HG03460 (cell line): ENCODE results near the gene SYT7.
"Not testable (repeated sequence)": the region's sequence is repeated elsewhere in the genome, so short reads cannot be mapped to it uniquely, and the experiment has no call there.

Experiments
- ATAC-seq: cut with Tn5 transposase; IDR thresholded peaks from one replicate; pipeline ENCODE4 v1.9.1; 2021; ENCODE audit not compliant: unreplicated experiment

Gene SYT7

DNA sequence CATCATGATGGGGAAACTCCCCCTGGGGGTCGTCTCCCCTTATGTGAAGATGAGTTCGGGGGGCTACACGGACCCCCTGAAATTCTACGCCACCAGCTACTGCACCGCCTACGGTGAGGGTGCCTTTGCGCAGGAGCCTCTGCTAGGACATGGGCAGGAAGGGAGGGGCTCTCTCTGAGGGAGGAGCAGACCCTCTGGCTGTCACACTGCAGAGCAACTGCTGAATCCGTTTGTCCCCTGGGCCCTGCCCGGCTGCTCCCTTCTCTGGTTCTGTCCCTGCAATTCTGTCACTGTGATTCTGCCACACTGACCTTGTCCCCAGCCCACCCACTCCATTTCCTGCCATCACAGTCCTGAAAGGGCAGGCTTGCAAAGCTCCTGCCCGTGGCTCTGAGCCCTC, 99.1 kb downstream of the SYT7 start:
- ATAC-seq = no peak

DNA sequence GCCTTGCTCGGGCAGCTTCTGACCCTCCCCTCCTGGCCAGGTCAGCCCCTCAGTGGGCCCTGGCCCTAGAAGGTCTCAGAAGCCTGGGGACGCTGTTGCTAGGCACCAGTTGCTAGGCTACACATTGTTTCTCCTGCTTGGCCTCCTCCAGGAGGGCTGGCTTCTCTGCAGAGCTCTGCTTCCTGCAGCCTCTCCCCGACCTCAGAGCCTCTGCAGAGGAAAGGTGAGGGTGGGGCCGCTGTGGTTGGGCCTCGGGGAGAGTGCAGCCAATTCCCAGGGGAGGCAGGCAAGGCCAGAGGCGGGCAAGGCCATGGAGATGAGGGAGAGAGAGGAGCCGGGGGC, 99.9 kb downstream of the SYT7 start:
- no peak for ATAC-seq

DNA sequence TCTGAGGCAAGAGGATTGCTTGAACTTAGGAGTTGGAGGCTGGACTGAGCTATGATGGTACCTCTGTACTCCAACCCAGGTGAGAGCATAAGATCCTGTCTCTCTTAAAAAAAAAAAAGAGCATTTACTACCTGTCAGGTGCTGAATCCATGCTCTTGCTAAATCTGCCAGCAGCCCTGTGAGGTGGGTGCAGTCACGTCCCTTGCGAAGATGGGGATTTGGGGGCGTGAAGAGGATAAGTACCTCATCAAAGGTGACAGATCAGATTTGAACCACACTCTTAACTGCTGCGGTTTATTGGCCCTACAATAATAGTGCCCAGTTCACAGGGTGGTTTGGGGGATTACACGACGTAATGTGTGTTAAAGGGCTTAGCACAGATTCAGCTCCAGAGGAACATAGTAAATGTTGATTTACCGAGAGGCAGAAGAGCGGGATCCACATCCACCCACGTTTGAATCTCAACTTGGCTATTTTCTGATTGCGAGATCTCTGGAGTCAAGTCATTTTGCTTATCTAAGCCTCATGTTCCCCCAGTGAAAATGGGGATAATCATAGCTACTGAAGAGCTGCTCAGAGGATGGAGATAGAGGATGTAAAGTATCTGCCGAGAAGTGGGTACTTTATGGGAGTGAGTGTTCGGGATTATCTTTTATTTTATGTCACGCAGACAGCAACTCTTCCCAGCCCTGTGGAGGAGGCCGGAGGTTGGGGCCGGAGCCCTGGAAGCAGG, 100.4 kb downstream of the SYT7 start:
- ATAC-seq = no peak

DNA sequence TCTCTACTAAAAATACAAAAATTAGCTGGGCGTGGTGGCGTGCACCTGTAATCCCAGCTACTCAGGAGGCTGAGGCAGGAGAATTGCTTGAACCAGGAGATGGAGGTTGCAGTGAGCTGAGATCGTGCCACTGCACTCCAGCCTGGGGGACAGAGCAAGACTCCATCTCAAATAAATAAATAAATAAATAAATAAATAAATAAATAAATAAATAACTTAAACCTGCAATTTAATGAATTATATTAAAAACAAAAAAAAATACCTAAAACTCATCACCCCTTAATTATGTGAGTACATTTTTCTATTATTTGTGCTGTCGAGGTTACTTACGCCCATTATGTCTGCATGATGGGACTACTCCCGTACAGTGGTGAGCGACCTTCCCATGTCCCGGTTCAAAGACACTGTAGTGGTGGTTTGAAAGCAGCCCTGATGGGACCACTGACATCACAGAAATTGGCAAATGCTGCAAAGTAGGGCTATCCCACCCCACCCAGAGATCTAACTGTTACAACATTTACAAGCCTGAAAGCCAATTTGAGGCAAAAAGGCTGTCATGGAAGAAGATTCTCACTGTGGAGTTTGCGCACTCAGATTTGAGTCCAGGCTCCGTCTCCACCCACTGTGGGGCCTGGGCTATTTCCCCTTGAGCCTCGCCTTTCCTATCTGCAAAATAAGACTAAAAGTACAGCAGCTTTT, 101.4 kb downstream of the SYT7 start:
- ATAC-seq = not testable (repeated sequence)

DNA sequence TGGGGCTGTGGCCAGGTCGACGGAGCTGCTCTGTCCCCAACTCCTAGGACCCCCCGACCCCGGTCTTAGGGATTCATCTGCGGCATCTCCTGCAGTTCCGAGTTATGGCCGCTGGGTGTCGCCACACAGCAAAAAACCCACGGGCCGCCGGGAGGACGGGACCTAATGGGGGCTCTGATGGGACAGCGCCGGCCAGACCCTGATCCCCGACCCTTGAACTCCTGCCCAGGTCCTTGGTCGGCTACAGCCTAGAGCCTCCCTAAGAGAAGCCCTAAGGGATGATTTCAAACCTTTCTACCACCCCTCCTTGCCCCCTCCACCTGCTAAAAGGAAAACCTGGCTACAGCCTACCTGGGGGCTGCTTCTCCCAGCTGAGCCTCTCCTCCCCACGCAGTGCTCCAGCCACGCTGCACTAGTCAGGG, 103.1 kb downstream of the SYT7 start:
- ATAC-seq = no peak

DNA sequence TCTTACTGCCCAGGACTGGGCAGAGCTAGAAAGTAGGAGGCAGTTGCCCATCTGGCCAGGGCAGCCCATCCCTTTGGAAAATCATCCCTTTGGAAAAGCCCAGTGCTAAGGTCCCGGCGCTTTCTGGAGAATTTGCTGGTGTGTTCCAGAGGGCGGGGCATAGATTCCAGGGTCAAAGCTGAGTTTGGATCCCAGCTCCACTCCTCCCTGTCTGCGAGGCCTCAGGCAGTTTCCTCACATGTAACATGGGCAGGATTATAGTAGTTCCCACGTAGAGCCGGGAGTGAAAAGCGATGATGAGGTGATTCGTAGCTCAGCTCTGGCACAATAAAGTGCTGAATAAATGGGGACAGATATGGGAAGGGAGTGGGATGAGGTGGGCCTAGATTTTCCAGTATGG, 103.8 kb downstream of the SYT7 start:
- ATAC-seq = no peak

DNA sequence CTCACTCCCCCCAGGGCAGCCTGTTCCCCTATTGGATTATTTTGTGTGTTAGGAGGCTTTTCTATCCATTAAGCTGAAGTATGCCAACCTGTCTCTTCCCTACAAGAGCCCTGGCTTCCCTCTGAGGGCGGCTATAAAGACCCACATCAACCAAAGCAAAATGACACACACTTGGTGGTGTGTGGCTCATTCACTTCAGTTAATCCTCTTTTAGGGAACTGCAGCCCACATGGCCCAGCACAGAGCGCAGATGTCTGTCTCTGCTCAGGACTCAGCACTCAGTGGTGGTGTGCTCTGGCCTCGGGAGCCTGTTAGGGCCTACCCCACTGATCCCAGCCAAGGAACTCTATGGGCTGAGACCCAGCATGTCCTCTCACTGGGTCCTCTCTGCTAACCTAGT, 104.5 kb downstream of the SYT7 start:
- ATAC-seq = no peak

DNA sequence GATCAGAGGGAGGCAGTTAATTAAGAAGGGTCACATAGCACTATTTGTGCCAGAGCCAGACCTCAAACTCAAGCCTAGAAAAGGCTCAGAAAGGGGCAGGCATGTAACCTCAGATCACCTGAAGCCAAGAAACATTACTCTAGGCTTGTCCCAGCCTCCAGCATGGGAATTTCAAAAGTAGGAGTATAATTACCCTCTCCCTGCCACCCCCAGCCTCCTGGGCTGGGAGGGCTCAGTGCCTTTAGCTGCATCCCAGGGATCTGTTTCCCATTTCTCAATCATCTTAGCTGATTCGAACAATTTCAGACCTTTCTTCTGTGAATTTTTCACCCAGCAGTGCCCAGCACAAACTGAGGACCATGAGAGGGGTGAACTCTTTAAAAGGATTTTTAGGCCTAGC, 105.4 kb downstream of the SYT7 start:
- ATAC-seq = no peak

DNA sequence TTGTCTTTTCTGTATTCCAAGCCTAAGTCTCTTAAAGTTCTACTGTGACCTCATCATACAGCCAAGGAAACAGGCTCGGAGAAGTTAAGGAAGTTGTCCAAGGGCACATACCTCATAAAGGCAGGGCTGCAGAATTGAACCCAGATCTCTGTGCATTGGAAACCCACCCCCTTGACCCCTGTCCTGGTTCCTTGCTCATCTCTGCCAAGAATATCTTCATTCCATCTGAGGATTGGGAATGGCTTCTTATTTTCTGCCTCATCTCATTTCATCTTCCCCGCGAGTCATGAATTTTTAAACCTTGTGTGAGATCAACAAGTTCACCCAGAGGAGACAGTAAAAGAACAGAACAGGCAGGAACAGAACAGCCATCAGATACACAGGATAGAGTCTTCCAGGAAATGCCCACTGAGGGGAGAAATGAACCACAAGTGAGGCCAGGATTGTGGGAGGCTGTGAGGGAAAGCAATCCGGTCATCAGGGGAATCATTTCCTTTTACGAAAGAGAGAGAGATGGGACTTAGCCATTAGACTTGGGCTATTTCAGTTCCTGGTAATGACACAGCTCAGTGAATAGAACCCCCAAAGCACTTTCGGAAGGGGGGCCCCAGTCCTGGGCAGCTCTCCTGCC, 106.7 kb downstream of the SYT7 start:
- no peak for ATAC-seq

DNA sequence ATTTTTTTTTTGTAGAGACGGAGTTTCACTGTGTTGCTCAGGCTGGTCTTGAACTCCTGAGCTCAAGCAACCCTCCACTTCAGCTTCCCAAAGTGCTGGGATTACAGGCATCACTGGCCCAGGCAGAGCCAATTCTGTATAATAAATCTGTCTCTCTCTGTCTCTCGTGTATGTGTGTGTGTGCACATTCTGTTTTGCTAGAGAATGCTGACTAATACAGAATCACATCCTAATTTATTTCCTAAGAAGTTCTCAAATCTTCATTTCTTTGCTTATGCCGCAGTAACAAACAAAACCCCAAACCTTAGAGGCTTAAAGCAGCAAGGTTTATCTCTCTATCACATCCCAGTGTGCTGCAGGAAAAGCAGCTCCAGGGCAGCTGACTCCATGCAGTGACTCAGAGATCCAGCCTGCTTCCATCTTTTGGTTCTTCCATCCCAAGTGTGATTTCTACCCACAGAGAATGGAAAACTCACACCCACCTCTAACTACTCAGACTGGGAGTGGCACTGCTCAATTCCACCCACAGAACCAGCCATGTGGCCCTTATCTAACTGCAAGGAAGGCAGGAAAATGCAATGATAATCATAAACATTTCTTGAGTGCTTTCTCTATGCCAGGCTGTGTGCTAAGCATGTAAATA, 107.4 kb downstream of the SYT7 start:
- ATAC-seq = no peak

DNA sequence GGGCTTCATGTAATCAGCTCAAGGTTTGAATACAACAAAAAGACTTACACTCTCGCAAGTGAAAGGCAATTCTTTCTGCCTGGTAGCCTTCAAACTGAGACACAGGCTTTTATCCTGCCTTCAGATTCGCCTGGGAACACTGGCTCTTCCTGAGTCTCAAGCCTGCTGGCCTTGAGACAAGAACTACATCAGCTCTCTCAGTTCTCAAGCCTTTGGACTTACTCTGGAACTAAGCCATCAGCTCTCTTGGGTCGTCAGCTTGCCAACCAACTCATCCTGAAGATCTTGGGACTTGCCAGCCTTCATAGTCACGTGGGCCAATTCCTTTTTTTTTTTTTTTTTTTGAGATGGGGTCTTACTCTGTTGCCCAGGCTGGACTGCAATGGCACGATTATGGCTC, 108.0 kb downstream of the SYT7 start:
- no peak for ATAC-seq

DNA sequence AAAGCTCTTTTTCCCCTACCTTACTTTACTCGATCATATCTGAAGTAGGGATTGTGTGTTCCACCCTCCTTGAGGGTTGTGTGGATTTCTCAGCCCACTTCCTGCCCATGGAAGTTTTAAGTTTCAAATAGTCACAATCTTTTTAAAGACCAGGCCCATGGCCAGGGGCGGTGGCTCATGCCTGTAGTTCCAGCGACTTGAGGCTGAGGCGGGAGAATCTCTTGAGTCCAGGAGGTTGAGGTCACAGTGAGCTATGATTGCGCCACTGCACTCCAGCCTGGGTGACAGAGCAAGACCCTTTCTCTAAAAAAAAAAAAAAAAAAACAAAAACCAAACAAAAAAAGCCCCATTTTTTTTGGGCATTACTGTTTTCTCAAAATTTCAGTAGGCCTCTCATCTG, 108.6 kb downstream of the SYT7 start:
- ATAC-seq = no peak

DNA sequence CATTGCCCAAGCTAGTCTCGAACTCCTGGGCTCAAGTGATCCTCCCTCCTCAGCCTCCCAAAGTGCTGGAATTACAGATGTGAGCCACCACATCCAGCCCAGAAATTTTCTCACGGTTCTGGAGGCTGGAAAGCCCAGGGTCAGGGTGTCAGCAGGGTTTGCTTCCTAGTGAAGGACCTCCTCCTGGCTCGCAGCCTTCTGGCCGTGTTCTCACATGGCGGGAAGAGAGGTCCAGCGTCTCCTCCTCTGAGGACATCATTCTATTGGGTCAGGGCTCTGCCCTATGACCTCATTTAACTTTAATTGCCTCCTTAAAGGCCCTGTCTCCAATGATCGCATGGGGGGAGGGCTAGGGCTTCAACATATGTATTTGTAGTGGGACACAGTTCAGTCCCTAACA, 112.9 kb downstream of the SYT7 start:
- ATAC-seq = no peak

DNA sequence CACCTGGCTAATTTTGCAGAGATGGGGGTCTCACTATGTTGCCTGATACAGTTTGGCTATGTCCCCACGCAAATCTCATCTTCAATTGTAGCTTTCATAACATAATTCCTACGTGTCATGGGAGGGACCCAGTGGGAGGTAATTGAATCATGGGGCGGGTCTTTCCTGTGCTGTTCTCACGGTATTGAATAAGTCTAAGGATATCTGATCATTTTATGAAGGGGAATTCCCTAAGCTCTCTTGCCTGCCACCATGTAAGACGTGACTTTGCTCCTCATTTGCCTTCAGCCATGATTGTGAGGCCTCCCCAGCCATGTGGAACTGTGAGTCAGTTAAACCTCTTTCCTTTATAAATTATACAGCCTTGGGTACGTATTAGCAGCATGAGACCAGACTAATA, 113.3 kb downstream of the SYT7 start:
- ATAC-seq = not testable (repeated sequence)
